Activated CD8-positive, alpha-beta memory T cell treated with anti-CD3 and anti-CD28 coated beads, Interleukin-2, amount 50 U/mL, for 48 hours (primary cell): Measurements from ENCODE around the gene ATP6V1G2.
"Not testable (repeated sequence)": the region's sequence is repeated elsewhere in the genome, so short reads cannot be mapped to it uniquely, and the experiment has no call there.

Experiments used
- DNase-seq: peaks from one replicate; pipeline ENCODE4 v3.0.0-alpha.2; 2020

ATP6V1G2 gene

DNA sequence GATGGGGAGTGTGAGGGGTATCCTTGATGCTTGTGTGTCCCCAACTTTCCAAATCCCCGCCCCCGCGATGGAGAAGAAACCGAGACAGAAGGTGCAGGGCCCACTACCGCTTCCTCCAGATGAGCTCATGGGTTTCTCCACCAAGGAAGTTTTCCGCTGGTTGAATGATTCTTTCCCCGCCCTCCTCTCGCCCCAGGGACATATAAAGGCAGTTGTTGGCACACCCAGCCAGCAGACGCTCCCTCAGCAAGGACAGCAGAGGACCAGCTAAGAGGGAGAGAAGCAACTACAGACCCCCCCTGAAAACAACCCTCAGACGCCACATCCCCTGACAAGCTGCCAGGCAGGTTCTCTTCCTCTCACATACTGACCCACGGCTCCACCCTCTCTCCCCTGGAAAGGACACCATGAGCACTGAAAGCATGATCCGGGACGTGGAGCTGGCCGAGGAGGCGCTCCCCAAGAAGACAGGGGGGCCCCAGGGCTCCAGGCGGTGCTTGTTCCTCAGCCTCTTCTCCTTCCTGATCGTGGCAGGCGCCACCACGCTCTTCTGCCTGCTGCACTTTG, 29.0 kb upstream of the ATP6V1G2 start, which contains the start of gene TNF:
Gene TNF, plus strand, starts transcription at position 231 of the 567 bp plus-strand sequence. Its CDS starts 177 bp downstream, at position 408.
- peak; percentile 93 for DNase-seq

DNA sequence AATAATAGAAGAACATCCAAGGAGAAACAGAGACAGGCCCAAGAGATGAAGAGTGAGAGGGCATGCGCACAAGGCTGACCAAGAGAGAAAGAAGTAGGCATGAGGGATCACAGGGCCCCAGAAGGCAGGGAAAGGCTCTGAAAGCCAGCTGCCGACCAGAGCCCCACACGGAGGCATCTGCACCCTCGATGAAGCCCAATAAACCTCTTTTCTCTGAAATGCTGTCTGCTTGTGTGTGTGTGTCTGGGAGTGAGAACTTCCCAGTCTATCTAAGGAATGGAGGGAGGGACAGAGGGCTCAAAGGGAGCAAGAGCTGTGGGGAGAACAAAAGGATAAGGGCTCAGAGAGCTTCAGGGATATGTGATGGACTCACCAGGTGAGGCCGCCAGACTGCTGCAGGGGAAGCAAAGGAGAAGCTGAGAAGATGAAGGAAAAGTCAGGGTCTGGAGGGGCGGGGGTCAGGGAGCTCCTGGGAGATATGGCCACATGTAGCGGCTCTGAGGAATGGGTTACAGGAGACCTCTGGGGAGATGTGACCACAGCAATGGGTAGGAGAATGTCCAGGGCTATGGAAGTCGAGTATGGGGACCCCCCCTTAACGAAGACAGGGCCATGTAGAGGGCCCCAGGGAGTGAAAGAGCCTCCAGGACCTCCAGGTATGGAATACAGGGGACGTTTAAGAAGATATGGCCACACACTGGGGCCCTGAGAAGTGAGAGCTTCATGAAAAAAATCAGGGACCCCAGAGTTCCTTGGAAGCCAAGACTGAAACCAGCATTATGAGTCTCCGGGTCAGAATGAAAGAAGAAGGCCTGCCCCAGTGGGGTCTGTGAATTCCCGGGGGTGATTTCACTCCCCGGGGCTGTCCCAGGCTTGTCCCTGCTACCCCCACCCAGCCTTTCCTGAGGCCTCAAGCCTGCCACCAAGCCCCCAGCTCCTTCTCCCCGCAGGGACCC, 28.0 kb upstream of the ATP6V1G2 start:
- DNase-seq, result peak; percentile 84

DNA sequence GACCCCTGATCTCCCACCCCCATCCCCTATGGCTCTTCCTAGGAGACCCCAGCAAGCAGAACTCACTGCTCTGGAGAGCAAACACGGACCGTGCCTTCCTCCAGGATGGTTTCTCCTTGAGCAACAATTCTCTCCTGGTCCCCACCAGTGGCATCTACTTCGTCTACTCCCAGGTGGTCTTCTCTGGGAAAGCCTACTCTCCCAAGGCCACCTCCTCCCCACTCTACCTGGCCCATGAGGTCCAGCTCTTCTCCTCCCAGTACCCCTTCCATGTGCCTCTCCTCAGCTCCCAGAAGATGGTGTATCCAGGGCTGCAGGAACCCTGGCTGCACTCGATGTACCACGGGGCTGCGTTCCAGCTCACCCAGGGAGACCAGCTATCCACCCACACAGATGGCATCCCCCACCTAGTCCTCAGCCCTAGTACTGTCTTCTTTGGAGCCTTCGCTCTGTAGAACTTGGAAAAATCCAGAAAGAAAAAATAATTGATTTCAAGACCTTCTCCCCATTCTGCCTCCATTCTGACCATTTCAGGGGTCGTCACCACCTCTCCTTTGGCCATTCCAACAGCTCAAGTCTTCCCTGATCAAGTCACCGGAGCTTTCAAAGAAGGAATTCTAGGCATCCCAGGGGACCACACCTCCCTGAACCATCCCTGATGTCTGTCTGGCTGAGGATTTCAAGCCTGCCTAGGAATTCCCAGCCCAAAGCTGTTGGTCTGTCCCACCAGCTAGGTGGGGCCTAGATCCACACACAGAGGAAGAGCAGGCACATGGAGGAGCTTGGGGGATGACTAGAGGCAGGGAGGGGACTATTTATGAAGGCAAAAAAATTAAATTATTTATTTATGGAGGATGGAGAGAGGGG, 27.1 kb upstream of the ATP6V1G2 start:
- no peak for DNase-seq

DNA sequence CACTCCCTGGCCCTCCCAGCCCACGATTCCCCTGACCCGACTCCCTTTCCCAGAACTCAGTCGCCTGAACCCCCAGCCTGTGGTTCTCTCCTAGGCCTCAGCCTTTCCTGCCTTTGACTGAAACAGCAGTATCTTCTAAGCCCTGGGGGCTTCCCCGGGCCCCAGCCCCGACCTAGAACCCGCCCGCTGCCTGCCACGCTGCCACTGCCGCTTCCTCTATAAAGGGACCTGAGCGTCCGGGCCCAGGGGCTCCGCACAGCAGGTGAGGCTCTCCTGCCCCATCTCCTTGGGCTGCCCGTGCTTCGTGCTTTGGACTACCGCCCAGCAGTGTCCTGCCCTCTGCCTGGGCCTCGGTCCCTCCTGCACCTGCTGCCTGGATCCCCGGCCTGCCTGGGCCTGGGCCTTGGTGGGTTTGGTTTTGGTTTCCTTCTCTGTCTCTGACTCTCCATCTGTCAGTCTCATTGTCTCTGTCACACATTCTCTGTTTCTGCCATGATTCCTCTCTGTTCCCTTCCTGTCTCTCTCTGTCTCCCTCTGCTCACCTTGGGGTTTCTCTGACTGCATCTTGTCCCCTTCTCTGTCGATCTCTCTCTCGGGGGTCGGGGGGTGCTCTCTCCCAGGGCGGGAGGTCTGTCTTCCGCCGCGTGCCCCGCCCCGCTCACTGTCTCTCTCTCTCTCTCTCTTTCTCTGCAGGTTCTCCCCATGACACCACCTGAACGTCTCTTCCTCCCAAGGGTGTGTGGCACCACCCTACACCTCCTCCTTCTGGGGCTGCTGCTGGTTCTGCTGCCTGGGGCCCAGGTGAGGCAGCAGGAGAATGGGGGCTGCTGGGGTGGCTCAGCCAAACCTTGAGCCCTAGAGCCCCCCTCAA, 25.9 kb upstream of the ATP6V1G2 start, which contains the start of gene LTA:
Gene LTA, plus strand, starts transcription at position 249 of the 871 bp plus-strand sequence. Its CDS starts 454 bp downstream, at position 703.
- peak; percentile 92 for DNase-seq

DNA sequence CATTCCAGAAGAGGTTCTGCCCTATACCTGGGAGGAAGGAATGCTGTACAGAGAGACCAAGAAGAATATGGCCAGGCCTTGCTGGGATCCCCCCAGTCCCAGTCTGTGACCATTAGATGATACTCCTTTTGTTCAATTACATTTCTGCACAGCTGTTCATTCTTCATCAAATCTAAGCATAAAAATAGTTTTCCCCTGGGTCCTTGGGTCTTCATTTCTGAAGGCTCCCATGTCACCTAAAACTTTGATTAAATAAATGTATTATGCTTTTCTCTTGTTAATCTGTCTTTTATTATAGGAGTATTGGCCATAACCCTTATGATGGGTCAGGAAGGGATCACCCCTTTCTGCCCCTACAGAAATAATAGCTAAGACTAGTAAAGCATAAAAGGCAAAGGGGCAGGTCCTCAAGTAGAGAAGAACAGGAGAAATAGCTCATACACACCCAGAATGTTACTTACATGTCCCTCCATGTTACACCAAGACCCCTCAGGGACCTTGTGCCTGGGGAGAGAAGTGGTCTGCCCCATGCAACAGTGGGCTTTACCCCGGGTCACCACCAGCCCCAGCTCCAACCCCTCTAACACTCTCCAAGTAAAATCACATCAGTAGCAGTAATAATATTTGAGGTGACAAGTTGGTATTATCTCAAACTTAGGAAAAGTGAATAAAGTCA, 23.6 kb upstream of the ATP6V1G2 start:
- DNase-seq, result no peak

DNA sequence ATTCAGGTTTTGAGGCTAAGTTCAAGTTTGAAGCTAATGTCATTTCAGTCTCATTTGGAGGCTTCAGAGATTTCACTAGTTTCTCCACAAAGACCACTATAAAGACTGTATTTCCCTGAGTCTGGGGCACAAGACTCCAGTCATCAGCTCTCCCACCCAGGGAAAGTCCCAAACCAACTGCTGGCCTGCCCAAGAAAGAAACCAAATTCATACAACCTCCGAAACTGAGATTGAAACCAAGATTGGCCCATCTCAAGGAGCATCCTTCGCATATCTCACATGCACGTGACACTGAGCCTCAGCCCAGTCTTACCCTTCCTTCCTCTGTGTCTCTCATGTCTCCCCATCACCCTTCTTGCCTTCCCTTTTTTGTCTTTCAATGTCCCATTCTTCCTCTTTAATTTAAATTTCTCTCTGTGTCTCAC, 22.1 kb upstream of the ATP6V1G2 start:
- no peak for DNase-seq

DNA sequence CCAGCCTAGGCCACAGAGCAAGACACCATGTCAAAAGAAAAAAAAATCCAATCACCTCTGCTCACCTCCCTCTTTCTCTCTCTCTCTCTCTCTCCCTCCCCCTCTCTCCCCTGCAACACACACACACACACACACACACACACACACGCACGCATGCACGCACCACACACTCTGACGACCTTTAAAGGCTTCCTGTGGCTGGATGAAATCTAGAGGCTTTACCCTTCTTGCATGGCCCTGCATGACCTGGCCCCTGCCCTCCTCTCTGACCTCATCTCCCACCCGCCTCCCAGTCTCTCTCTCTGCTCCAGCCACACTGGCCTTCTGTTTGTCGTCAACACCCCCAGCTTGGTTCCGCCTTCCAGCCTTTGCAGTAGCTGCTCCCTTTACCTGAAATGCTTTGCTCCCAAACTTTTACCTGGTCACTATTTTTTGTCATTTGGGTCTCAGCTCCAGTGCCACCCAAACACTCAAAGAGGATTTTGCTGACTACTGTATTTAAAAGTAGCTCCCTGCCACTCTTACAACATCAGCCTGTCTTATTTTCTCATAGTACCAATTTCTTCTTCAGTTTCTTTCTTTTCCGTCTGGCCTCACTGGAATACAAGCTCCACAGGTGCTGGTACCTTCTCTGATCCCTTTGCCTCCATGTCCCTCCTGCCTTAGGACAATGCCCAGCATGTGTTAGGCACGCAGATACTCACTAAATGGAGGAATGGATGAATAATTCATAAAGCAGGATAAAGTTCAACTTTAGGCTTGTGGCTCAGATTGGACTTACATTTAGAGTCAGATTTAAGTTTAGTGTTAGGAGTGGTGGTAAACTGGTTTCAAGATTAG, 21.3 kb upstream of the ATP6V1G2 start:
- no peak for DNase-seq

DNA sequence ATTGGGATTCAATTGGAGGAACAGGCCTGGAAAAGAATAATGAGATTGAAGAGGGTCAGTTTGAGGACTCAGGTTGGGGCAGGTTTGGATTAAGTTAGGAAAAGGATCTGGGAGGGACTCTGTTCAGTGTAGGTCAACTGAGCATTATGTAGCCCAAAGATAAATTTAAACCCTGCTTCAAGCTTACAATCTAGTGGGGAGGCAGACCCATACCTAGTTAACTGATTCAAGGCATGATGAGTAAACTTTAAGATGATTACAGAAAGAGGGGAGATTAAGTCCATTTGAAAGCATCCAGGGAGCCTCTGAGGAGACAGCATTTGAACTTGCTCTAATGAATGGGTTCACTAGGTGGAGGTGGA, 14.3 kb upstream of the ATP6V1G2 start:
- no peak for DNase-seq

DNA sequence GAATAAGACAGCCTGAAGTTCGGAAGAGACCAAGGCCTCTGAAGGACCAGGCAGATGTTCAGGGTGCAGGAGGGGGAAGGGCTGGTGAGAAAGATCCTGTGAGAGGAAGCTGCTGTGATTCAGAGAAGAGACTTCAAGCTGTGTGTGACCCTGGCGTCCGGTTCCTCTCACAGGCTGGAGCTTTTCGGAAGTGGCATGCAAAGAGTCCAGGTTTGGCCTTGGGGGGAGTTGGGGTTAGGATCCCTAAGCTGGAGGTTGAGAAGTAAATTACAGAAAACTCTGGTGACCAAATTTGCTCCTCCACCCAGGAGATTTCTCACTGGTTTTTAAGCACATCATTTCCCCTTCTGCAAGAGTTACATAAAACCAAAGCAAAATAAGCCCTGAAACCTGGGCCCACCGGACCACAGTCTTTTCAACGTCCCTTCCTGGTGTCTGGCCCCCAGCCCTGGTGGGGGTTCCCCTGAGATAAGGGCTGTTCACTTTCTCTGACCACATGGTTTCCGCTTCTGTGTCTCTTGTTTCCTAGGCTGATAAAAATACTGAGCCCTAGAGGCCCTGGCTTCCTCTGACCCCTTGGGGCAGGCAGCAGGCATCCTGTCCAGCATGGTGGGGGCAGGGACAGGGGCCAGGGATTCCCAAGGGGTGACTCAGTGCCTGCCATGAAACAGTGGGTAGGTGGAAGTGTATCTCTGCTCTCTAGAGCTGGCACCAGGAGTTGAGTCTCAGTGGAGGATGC, 13.7 kb upstream of the ATP6V1G2 start:
- peak; percentile 77 for DNase-seq

DNA sequence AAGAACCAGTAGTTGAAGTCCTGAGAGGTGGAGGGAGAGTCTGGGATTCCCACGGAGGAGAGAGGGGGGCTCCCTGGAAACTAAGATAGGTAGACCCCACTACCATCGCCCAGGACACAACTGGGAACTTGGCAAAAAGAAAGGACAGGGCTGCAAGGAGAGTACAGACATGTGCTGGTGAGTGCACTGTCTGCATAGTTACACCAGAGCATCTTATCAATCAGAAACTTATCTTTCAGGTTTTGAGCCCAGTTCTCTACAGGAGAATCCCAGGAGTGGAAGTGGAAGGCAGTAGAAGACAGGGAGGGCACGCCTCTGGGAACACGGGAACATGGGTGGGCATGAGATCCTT, 13.2 kb upstream of the ATP6V1G2 start:
- no peak for DNase-seq

DNA sequence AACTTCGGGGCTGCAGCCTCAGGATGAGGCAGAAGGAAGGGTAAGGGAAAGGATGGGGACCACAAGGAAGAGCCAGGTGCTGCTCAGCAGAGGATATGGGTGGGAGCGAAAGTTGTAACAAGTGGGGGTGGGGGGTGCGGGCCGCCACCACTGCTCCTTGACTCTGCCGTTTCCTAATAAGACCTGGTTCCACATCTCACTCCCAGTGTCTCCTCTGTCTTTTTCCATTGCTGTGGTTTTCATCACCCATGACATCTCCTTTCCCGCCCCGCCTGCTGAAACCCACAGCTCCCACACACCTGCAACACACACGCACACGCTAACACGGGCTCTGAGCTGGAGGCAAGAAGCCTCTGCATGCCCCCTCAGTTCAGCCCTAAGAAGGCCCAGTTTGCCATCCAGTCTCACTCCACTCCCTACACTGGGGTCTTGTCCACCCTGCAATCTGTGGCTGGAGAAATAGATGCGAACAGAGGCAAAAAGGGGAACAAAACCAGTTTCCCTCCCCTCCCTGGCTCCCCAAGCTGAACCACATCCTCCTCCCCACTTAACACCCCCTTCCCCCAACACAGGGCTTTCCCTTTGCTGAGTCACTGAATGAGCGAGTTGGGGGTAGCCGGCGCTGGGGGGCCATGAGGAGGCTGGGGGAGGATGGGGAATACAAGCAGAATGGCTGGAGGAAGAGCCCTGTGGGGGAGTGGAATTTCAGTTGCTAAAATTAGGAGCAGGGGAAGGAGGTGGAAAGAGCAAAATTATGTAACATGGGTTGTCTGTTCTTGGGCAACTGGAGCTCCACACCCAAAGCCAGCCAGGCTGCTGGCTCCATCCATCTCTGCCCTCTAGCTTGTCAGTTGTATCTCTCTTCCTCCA, 12.5 kb upstream of the ATP6V1G2 start:
- DNase-seq, result peak; percentile 77

DNA sequence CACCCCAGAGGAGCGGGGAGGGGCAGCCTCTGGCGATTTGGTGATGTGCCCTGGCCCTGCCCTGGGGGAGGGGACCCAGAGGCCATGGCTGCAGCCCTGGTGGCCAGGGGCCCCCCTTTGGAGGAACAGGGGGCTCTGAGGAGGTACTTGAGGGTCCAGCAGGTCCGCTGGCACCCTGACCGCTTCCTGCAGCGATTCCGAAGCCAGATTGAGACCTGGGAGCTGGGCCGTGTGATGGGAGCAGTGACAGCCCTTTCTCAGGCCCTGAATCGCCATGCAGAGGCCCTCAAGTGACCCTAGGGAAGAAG, 11.9 kb upstream of the ATP6V1G2 start:
- DNase-seq, result no peak

DNA sequence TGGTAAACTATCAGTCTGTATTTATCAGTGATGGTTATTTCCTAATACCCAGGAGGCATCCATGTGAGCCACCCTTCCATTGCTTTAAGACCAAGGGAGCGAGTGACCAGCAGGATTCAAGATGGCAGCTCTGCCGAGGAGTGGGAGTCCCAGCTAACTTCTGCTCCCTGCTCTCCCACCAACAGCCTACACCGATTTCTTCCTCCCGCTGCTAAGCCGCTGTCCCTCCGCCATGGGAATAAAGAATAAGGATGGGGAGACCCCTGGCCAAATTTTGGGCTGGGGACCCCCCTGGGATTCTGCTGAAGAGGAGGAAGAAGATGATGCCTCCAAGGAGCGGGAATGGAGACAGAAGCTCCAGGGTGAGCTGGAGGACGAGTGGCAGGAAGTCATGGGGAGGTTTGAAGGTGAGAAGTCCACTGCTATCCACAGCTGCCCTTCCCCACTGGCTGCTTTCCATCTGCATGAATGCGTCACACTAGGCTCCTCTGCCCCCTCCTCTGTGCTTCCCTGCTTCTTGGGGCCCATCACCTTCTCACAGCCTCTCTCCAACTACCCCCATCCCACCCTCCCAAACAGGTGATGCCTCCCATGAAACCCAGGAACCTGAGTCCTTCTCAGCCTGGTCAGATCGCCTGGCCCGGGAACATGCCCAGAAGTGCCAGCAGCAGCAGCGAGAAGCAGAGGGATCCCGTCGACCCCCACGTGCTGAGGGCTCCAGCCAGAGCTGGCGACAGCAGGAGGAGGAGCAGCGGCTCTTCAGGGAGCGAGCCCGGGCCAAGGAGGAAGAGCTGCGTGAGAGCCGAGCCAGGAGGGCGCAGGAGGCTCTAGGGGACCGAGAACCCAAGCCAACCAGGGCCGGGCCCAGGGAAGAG, 11.3 kb upstream of the ATP6V1G2 start:
- no peak for DNase-seq

DNA sequence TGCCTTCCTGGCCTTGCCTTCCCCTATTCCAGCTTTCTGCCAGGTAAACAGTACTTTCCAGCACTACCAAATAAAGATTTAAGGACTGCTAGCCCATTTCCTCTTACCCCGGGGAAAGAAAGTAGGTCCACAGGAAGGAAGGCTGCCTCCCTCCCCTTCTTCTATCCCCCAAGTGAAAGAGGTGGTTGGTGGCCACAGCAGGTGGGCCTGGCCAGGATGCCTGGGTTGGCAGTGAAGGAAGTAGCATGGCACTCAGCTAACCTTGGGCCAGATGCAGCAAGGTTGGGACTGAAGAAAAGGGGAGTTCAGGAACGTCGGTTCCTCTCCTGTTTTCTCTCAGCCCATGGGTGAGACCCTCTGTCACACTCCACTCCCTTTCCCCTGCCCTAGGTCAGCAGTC, 9.9 kb upstream of the ATP6V1G2 start:
- no peak for DNase-seq

DNA sequence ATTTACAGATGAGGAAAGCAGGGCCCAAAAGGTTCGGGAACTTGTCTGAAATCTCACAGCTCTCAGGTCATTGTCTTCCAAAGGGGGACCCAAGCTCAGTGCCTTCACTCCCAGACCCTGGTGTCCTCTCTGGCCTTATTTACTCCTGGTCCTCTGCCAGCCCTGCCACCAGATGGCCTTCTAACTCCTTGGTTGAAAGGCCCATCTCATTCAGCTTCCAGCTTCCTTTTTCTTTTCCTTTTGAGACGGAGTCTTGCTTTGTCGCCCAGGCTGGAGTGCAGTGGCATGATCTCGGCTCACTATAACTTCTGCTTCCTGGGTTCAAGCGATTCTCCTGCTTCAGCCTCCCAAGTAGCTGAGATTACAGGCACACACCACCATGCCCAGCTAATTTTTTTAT, 5.0 kb upstream of the ATP6V1G2 start:
- not testable (repeated sequence) for DNase-seq

DNA sequence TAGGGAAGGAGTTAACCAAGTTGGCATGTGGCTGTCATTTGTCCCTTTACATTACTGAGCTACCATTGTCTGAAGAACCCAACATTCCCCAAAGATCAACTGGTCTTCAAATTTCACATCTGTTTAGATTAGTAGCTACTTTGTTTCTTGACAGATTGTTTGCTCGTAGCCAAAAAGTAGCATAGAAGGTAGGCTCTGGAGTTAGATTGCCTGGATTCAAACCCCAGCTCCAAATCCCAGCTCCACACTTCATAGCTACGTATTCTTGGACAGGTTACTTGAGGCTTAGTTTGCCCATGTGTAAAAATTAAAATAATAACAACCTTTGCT, 2.1 kb upstream of the ATP6V1G2 start:
- no peak for DNase-seq

DNA sequence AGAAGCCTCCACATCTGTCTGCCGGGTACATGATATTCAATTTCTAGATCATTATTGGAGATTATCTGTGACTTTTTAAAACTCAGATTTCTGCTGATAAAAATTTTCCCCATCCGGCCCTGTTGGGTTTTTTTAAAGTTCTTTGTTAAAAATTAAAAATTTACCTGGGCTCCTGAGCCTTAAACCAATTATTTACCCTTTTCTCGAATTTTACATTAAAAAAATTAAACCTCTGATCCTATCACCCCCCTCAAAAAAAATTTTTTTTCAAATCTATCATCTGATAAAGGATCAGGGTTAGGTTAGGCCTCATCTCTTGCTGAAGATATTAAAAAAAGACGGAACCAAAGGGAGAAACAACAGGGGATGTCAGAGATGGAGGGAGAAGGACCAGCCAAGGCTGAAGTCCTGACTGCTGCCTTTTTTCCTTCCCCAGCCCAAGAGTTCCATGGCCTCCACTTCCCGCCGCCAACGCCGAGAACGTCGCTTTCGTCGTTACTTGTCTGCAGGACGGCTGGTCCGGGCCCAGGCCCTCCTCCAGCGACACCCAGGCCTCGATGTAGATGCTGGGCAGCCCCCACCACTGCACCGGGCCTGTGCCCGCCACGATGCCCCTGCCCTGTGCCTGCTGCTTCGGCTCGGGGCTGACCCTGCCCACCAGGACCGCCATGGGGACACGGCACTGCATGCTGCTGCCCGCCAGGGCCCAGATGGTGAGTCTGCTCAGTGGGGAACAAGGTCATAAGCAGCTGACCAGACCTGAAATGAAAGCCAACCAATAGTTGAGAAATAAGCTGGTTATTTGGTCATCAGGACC, 1.5 kb upstream of the ATP6V1G2 start:
- DNase-seq, result no peak
